Right ventricle myocardium superior (tissue), 1 donor: Measurements from ENCODE around the gene UNC5B. TPM values are rescaled to one million over a fixed set of nuclear protein-coding genes. Genes with fewer than 3 reads are reported as not detected.

Source experiments
- ATAC-seq: fragments of 200-7000 bp; cut with Tn5 transposase; one replicate; pipeline ENCODE4 v1.9.1; 2020; ENCODE audit warnings: mild to moderate bottlenecking; ENCODE audit not compliant: poor library complexity
- DNase-seq: peaks from one replicate; pipeline ENCODE4 v3.0.0-alpha.2; 2020
- intact Hi-C: fragments of 100-400 bp; cut with DNase I; formaldehyde crosslinking; loops from one replicate; pipeline ENCODE4 v1.11.2; 2022
- total RNA-seq: library from RNA; stranded (reverse); fragmentation: NEBNext Ultra II Directional; extraction: Animal tissue kit (Norgen Biotek cat#: 25700); gene quantifications from one replicate; pipeline ENCODE4 v1.2.1, GENCODE V29; 2021
- donor health status: DM: no; HTN: yes; CAD: no; lungs with severe emphysema.

UNC5B gene
- total RNA-seq, 1 donor from 2014 or later: 12.2 TPM

DNA sequence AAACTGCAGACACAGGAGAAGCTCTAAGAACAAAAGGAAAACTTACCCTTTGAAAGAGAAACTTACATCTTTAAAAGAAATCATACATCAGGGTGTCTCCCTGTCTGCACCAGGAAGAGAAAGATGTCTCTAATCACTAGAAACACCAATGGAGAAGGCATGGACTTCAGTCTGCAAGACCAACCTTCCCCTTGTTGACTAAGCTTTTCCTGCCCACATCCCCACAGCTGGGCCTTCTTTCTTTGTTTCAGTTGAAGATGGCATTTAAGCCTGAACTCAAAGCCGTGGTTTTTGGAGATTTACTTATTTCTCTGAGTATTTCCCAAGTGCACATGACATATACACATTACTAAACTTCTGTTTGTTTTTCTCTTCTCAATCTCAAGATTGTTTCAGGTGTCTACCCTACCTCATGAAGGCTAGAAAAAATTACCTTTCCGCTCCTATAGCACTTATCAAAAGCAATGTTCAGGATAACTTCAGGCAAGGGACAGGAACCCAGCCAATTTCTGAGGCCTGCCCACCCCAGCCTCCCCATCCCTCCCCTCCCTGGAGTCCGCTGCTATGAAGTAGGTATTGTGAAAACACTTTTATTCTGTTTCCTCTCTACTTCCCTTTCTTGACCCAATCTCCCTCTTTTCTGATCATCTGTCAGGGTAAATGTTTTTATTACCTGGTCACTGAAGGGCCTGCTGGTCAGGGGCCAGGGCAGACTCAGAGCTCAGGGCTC lies 103.9 kb downstream of the UNC5B start:
- ATAC-seq (no peak), DNase-seq (no peak)

DNA sequence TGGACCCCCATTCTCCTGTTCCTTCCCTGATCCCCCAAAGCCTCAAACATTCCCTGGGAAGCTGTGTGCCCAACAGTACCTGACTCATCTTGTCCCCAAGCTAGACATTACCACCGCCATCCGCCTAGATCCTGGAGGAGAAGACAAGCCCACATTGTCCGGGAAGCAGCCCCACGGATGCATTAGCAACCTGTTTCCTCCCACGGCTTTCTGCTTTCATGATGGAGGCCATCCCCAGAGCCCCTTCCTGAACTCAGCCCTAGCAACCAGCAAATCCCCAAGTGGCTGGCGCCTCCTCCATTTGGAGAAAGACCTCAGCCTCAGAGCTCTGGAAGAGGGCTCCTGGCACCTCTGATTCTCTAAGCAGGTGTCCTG lies 104.4 kb downstream of the UNC5B start:
- ATAC-seq (no peak), DNase-seq (no peak)
- intact Hi-C loops: loop anchor here (5.0 to 10.0 kb wide), 4 partner anchors 258 to 578 kb away; no protein-coding TSS in a partner anchor

More for the DNA sequence above, 103.9 kb downstream of the UNC5B start:
- intact Hi-C loops: loop anchor here (5.0 to 10.0 kb wide), 4 partner anchors 259 to 579 kb away; no protein-coding TSS in a partner anchor

DNA sequence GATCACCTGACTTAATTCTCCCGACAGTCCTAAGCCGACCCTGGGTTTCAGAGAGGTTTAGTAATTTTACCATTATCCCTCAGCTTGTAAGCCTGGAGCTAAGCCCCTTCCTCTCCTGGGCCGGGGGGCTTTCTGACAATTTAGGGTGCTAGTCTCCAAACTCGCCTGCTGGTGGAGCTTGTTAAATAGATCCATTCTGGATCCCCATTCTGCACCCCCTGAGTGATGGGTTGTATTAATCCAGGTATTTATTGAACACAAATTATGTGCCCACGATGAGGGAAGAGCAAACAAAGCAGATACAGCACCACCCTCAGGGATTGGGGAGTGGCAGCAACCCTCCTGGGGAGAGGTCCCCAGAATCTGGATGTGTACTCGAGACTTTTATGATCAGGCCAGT lies 105.4 kb downstream of the UNC5B start:
- intact Hi-C loops: loop anchor here (5.0 to 10.0 kb wide), 4 partner anchors 257 to 577 kb away; no protein-coding TSS in a partner anchor
- ATAC-seq (no peak), DNase-seq (no peak)

DNA sequence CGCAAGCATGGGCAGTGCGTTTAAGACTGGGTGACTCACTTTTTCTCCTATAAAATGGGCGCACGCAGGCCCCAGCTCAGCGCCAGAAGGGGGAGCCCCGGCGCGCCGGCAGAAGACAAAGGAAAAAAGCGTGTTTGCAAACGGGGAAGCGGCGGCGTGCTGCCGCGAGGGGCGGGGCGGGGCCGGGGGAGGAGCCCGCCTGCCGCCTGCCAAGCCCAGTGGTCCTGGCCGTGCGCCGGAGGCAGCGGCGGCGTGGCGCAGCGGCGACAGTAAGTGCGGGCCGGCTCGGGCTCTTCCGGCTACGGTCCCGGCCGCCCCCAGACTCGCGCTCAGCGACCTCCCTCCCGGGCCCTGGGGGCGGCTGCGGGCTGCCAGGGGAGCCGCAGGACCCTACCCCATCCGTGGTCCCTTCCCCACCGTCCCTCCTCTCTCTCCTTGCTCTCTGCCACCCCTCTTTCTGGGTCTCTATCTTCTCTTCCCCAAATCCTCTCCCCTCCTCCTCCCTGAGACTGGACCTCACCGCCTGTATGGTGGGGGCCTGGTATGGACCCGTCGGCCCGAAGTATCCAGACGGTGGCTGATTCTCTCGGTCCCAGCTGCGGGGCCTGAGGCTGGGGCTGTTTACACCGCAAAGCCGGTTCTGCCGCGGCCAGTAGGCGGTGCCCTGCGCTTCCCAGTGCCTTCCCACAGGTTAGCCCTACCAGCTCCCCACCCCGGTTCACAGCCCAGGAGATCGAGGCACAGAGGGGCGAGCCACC lies 106.9 kb downstream of the UNC5B start, which contains the start of gene SLC29A3:
SLC29A3 (plus strand) TSS at position 218 of the 758 bp plus-strand sequence; CDS start at position 269, 51 bp downstream.
- DNase-seq: peak; percentile 88
- intact Hi-C loops: loop anchor here (5.0 to 10.0 kb wide), 4 partner anchors 256 to 576 kb away; no protein-coding TSS in a partner anchor
- ATAC-seq: peak; percentile 97

DNA sequence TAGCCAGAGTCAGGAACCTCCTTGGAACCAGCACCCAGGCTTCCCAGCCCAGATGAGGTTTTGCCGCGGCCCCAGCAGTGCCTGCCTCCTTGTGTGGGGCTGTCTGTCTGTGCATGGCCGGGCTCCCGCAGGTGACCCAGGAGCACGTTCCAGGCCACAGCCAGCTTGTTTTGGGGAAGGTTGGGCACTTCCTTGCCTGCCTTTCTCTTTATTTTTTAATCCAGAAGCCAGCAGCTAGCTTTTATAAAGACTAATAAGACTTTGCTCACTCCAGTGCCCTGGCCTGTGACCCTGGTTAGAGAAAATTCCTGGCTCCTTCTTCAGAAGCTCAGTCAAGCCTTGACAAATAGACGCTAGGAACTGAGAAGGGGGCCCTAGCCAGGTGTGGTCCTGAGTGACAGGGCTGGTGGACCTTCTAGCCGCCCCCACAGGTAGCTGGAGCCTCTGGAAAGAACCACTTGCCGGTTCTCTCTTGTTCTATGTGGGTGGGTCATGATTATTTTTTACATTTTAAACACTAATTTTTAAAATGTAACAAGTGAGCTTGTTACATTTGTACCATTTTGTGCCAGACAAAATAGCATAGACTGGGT lies 107.5 kb downstream of the UNC5B start:
- intact Hi-C loops: loop anchor here (5.0 to 10.0 kb wide), 4 partner anchors 255 to 575 kb away; no protein-coding TSS in a partner anchor

DNA sequence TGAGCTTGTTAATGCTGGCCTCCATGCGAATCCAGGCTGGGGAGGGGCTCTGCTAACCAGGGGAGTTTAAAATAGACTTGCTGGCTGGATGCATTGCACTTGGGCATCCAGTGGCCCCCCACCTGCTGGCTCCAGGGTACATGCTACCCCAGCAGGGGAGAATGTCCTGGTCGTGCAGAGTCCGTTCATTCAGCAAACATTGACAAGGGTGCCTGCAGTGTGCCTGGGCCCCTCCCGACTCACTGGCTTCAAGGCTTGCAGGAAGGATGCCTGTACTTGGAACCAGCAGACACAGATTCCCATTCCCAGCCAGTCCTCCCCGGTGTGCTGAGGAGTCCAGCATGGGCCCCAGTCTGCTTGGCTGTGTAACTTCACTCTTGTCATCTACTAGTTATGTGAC lies 108.2 kb downstream of the UNC5B start:
- DNase-seq (no peak), ATAC-seq (no peak)
- intact Hi-C loops: no loop called here

More for the DNA sequence above, 107.5 kb downstream of the UNC5B start:
- DNase-seq (no peak), ATAC-seq (no peak)

DNA sequence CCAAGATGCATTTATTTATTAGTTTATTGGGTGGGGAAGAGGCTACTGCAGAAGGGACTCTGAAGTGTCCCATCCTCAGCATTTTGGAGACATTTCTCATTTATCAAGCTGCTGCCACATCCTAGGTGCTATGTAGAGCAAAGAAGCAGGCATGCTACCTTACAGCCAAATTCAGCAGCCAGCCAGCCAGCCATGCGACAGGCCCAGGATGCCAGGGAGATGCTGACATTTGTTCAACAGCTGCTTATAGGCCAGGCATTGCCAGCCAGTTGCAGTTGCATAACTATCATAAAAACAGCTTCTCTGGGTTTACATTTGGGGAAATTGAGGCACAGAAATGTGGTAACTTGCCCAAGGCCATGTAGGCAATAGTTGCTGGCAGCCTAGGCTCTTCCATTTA lies 109.0 kb downstream of the UNC5B start:
- ATAC-seq (no peak), DNase-seq (no peak)
- intact Hi-C loops: no loop called here

DNA sequence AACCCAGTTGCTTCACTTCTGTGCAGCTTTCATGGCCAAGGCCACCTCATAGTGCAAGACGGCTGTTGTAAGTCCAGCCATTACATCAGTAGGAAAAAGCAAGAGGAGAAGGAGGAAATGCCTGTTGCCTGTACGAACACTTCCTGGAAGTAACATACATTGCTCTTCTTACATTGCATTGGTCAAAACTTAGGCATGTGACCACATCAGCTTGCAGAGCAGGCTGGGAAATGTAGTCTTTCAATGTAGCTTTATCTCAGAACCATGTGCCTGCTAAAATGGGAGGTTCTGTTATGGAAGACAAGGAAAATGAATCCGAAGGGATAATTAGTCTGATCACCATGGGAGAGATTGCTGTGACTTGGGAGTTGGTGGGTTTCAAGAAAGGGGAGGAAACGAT lies 111.0 kb downstream of the UNC5B start:
- intact Hi-C loops: no loop called here
- no peak for DNase-seq
- no peak for ATAC-seq

DNA sequence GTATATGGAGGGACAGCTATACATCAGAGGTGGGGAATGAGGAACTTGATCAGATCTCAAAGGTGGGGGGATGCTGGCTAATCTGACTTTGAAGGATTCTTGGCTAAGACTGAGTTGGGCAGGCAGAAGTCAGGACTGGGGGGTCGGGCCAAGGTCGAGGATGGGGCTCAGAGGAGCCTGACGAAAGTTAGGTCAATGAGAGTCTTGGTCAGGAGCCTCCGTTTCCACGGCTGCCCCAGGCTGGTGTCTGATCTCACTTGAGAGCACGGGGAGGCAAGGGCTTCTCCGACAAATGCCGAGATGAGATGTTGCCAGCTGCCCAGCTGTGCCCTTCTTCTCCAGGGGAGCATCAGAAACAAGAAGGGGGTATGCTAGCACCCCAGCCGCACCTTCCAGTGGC lies 112.4 kb downstream of the UNC5B start:
- intact Hi-C loops: no loop called here
- no peak for ATAC-seq
- no peak for DNase-seq

DNA sequence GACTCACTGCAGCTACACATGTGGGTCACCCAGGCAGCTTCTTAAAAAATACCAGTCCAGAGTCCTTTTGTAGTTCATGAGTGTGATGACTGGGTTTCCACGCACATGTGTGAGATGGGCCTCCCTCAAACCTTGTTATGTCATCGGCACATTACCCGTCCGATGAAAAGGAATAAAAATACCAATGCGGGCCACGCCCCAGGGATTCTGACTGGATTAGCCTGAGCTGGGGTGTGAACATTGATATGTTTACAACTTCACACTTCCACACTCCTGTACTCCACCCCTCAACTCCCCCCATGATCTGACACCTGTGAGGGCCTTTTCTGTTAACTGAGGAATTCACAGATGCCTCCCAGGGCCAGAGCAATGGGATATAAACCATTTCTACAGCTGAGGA lies 112.9 kb downstream of the UNC5B start:
- ATAC-seq: no peak
- DNase-seq: no peak
- intact Hi-C loops: no loop called here

DNA sequence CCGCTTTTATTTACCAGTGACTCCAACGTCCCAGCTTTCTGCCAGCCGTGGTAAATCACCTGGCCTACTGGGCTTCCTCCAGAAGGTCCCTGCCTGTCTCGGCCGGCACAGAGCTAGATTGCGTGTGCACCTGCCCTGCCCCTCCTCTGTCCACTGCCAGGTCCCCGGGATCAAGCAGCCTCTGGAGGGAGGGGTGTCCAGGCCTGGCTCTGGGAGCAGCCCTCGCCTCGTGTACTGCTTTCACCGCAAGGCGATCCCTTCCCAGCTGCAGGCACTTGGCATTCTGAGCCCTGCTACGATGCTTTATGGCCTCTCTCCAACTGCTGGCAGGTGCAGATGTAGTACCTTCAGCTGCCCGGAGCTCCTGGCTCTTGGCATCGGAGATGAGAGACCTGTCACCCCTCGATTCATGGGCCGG lies 114.1 kb downstream of the UNC5B start:
- ATAC-seq (no peak), DNase-seq (peak; percentile 33)
- intact Hi-C loops: no loop called here

DNA sequence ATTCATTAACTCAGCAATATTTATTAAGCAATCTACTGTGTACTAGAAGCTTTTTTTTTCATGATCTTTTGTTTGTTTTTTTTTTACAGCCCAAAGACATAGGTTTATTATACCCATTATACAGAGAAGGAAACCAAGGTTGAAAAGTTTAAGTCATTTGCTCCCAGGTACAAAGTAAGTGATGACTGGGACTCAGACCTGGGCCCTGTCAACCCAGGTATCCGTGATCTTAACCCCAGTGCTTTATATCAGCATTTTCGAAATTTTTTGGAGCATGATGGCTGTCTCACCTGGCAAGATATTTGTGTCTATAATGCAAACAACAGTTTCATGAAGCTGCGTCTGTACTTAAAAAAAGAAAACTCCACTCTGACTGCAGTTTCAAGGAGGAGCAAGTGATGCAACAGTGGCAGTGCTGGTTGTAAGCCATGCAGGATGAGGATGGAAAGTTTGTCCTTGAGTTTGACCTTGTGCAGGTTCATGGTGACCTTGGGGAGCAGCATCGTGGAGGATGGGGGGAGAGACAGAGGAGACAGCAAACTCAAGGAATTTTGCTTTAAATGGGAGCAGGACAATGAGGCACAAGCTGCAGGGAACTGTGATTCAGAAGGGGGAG lies 118.5 kb downstream of the UNC5B start:
- no peak for DNase-seq
- intact Hi-C loops: no loop called here
- ATAC-seq: no peak

DNA sequence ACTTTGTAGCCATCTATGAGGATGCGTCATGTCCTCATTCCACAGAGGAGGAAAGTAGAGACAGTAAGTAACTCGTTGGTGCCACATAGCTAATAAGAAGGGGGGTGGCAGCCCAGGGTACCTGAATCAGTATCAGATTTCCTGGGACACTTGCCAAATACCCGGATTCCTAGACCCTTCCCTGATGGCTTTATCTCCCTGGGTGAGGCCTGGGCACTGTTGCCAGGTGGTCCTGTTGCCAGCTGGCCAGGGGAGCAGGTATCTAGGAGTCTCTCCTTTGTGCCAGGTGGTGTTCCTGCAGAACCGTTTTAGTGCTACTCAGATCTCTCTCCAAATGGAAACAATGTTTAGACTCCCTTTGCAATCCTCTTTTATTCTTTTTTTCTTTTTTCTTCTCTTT lies 119.4 kb downstream of the UNC5B start:
- DNase-seq (peak; percentile 27), ATAC-seq (no peak)
- intact Hi-C loops: no loop called here

DNA sequence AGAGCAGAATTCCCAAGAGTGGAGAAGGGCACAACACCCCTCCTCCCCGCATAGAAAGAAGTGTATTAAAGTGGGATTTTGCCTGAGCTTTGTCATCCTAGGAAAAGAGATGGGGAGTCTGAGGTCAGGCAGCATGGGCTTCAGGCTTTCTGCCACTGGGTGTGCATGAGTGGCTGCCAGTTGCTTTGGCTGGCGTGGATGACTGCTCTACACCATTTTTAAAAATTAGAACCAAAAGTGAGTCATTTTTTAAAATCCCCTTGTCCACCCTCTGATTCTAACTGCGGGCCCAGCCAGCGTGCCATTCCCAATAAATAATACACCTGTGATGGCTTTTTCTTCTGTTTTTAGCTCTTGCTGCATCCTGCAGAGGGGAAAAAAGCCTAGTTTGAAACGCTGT lies 120.1 kb downstream of the UNC5B start:
- no peak for ATAC-seq

DNA sequence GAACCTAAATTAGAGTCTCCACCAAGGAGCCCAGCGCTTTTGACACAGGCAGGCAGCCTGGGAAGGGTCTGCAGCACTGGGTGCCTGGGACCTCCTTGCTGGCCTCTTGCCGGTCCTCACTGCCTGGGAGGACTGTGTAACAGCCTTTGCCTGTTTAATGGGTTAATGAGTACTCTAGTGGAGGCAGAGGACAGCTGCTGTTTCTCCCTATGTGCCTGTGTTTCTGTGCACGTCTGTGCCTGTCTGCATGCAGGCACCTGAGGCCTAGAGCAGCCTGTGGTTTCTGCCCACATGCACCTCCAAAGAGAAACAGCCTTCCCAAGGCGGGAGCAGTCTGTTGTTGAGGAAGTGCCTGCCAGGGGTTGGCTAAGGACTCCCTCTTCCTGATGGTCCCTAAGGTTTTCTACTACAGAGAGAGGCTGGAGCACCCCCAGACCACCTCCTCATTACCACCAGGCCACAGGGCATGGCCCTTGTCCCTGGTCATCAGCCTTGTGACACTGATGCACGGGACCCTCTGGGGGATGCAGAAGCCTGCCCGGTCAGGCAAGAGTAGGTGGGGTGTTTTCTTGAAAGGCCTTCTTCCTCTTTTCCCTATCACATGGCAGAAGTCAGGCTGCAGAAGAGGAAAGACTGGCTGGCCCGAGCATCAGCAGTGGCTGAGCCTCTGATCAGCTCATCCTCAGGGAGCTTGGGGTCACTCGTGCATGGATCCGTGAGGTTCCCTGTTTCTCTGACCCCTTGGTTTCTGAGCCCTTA lies 120.9 kb downstream of the UNC5B start:
- intact Hi-C loops: no loop called here
- no peak for DNase-seq
- peak; percentile 41 for ATAC-seq

More for the DNA sequence above, 120.1 kb downstream of the UNC5B start:
- intact Hi-C loops: no loop called here
- no peak for DNase-seq

DNA sequence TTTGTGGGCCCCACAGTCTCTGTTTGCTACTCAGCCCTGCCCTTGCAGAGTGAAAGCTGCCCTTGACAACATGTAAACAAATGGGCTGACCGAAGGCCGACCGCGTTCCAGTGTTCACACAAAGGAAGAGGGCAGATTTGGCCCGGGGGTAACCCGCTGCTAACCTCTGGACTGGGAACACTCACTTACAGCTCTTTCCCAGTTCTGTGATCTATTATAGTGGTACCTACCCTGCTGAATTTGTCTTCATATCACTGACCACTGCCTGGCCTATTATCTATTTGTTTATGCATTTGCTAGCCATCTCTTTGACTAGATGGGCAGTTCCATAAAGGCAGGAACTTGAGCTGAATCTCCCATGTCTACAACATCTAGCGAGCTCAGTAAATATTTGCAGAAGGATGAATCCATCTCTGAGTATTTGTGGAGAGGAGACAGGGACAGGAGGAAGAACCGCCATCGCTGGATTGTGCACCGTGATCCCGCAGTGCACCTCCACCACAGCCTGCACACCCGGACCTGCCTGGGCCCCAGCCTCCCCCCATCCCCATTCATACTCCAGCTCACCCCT lies 121.9 kb downstream of the UNC5B start:
- DNase-seq: peak; percentile 22
- ATAC-seq: no peak
- intact Hi-C loops: no loop called here

DNA sequence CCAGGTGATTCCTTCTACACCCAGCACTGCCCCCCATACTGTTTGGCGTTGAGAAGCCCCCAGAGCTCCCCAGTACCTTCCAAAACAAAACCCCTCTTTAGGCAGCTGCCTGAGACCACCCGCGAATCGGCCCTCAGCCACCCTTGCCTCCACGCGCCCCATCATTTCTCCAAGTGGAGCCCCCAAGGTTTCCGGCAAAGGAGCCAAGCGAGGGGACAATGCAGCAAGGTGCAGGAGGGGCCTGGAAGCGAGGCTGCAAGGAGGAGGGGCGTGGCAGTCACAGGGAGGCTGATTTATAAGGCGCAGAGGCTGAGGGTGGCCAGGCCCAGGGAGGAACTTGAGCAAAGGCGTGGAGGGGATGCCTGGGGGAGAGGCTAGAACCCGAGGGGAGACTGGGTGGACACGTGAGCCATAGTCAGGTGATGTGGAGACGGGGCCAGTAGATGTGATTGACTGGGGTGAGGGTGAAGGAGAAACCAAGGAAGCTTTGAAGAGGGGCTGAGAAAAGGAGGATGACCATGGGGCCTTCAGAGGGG lies 122.9 kb downstream of the UNC5B start:
- no peak for ATAC-seq
- peak; percentile 23 for DNase-seq
- intact Hi-C loops: no loop called here

DNA sequence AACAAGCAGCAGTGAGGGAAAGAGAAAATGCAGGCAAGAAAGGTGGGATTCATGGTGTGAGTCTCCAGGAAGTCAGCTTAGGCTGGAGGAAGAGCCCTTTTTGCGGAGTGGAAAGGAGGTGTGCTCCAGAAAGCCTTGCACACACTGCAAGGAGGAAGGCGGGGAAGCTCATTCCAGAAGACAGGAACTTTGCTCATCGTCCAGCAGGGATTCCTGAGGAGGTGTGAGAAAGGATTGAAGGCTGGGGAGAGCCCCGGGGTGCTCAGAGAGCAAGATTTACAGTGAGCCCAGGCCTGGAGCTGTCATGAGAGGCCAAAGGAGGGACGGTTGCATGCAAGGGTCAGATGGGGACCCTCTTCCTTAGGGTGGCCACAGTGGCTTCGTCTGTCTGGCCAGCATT lies 124.3 kb downstream of the UNC5B start:
- DNase-seq (no peak), ATAC-seq (no peak)
- intact Hi-C loops: no loop called here
